Measurements from ENCODE around the gene TEKT2.

The TEKT2 gene

GRCh38 chr1:36098650-36099365, 14.9 kb downstream of the TEKT2 start:
- no peak for TF ChIP-seq POLR2AphosphoS5 (IDR thresholded peaks at IDR 0.05; ENCODE audit: low read depth, low read length)
- no peak for TF ChIP-seq FOXP2 (optimal IDR thresholded peaks at IDR 0.05; ENCODE audit: borderline replicate concordance, extremely low read depth, extremely low read length, insufficient read depth)
- no peak for TF ChIP-seq TAF1 (IDR thresholded peaks at IDR 0.05; ENCODE audit: borderline replicate concordance, insufficient read depth, low read length)
- no peak for TF ChIP-seq REST (IDR thresholded peaks at IDR 0.05; ENCODE audit: insufficient read depth in 1 of 2, low read depth in 2 of 2, low read length in 2 of 2)
- no peak for TF ChIP-seq SIN3A (IDR thresholded peaks at IDR 0.05; ENCODE audit: borderline replicate concordance, insufficient read depth, low read length)

GRCh38 chr1:36099681-36100341, 15.9 kb downstream of the TEKT2 start:
- TF ChIP-seq TAF1 (IDR thresholded peaks at IDR 0.05; ENCODE audit: borderline replicate concordance, insufficient read depth, low read length) (no peak), SIN3A (IDR thresholded peaks at IDR 0.05; ENCODE audit: borderline replicate concordance, insufficient read depth, low read length) (no peak), FOXP2 (optimal IDR thresholded peaks at IDR 0.05; ENCODE audit: borderline replicate concordance, extremely low read depth, extremely low read length, insufficient read depth) (no peak), POLR2AphosphoS5 (IDR thresholded peaks at IDR 0.05; ENCODE audit: low read depth, low read length) (no peak), REST (IDR thresholded peaks at IDR 0.05; ENCODE audit: insufficient read depth in 1 of 2, low read depth in 2 of 2, low read length in 2 of 2) (no peak)

GRCh38 chr1:36100376-36100775, 16.5 kb downstream of the TEKT2 start:
- TF ChIP-seq TAF1 (IDR thresholded peaks at IDR 0.05; ENCODE audit: borderline replicate concordance, insufficient read depth, low read length) (no peak), POLR2AphosphoS5 (IDR thresholded peaks at IDR 0.05; ENCODE audit: low read depth, low read length) (no peak), SIN3A (IDR thresholded peaks at IDR 0.05; ENCODE audit: borderline replicate concordance, insufficient read depth, low read length) (no peak), FOXP2 (optimal IDR thresholded peaks at IDR 0.05; ENCODE audit: borderline replicate concordance, extremely low read depth, extremely low read length, insufficient read depth) (no peak), REST (IDR thresholded peaks at IDR 0.05; ENCODE audit: insufficient read depth in 1 of 2, low read depth in 2 of 2, low read length in 2 of 2) (no peak)

- TF ChIP-seq FOXP2 (optimal IDR thresholded peaks at IDR 0.05; ENCODE audit: borderline replicate concordance, extremely low read depth, extremely low read length, insufficient read depth) (no peak), POLR2AphosphoS5 (IDR thresholded peaks at IDR 0.05; ENCODE audit: low read depth, low read length) (no peak), SIN3A (IDR thresholded peaks at IDR 0.05; ENCODE audit: borderline replicate concordance, insufficient read depth, low read length) (no peak), TAF1 (IDR thresholded peaks at IDR 0.05; ENCODE audit: borderline replicate concordance, insufficient read depth, low read length) (no peak), REST (IDR thresholded peaks at IDR 0.05; ENCODE audit: insufficient read depth in 1 of 2, low read depth in 2 of 2, low read length in 2 of 2) (no peak)
Measured at GRCh38 chr1:36101546-36101945, 17.7 kb downstream of the TEKT2 start.
